HepG2 (cell line): ENCODE measurements around the gene VENTX. TPM values are rescaled to one million over a fixed set of nuclear protein-coding genes. Genes with fewer than 3 reads are reported as not detected.

Source experiments
- AFF4 ChIP-seq: sonication (generic); formaldehyde crosslinking; IDR thresholded peaks from 2 replicates; pipeline ENCODE4 v1.4.0; 2020; ENCODE audit warnings: missing genetic modification reagents
- CBX5 ChIP-seq: sonication (generic); formaldehyde crosslinking; IDR thresholded peaks from 2 replicates; pipeline ENCODE4 v1.4.0; 2020; ENCODE audit warnings: missing genetic modification reagents, borderline replicate concordance
- GRHL1 ChIP-seq: sonication (generic); formaldehyde crosslinking; conservative IDR thresholded peaks from 2 replicates; pipeline ENCODE4 v1.8.0; 2022; ENCODE audit warnings: missing genetic modification reagents
- LRRFIP1 ChIP-seq: sonication (generic); formaldehyde crosslinking; conservative IDR thresholded peaks from 2 replicates; pipeline ENCODE4 v1.4.0; 2020; ENCODE audit warnings: missing genetic modification reagents
- POGK ChIP-seq: sonication (generic); formaldehyde crosslinking; conservative IDR thresholded peaks from 2 replicates; pipeline ENCODE4 v1.8.0; 2022; ENCODE audit warnings: mild to moderate bottlenecking, moderate library complexity, missing genetic modification reagents
- SOX6 ChIP-seq, 2 experiments: fragments of 450-650 bp in 1 of 2; sonication (generic) in 1 of 2; formaldehyde crosslinking in 1 of 2; IDR thresholded peaks; 2 replicates each; pipeline versions ENCODE4 v1.4.0 to v1.6.1; 2017 to 2020; ENCODE audit warnings: antibody characterized with exemption in 1 of 2, mild to moderate bottlenecking in 1 of 2, missing genetic modification reagents in 1 of 2
- TFAP4 ChIP-seq: sonication (generic); IDR thresholded peaks from 2 replicates; pipeline ENCODE4 v1.6.1; 2016; ENCODE audit warnings: low read depth, borderline replicate concordance
- THAP9 ChIP-seq: sonication (generic); formaldehyde crosslinking; IDR thresholded peaks from 2 replicates; pipeline ENCODE4; 2020; ENCODE audit warnings: missing genetic modification reagents, mild to moderate bottlenecking, borderline replicate concordance
- ZBTB21 ChIP-seq: sonication (generic); formaldehyde crosslinking; IDR thresholded peaks from 2 replicates; pipeline ENCODE4 v1.4.0; 2020; ENCODE audit warnings: missing genetic modification reagents
- ZNF800 ChIP-seq: sonication (generic); formaldehyde crosslinking; IDR thresholded peaks from 2 replicates; pipeline ENCODE4 v1.4.0; 2020; ENCODE audit warnings: missing genetic modification reagents
- polyA plus RNA-seq, 8 experiments: library from polyadenylated mRNA; depleted of rRNA in 3 of 8; stranded (reverse) in 7 of 8; unstranded in 1 of 8; fragments of >200 nt; fragmentation: Illumina TruSeq in 4 of 8; extraction: Trizol in 4 of 8; gene quantifications; 2 replicates each; pipeline versions ENCODE4 v1.2.1 to v1.2.3, GENCODE V29; 2011 to 2016; ENCODE audit warnings: low read depth in 4 of 8, missing spikeins in 1 of 8, mixed read lengths in 1 of 8; ENCODE audit not compliant: insufficient read depth in 1 of 8
- total RNA-seq, 5 experiments: library from RNA; depleted of rRNA; stranded (reverse); fragments of >200 nt; fragmentation: Illumina TruSeq; extraction: Trizol; gene quantifications; 2 replicates each; pipeline ENCODE4 v1.2.3, GENCODE V29; 2016; ENCODE audit warnings: low read depth in 1 of 5

The VENTX gene
- total and polyA plus RNA-seq, 2 of the 13 experiments (the other 11 are each of a cell fraction or from before 2014, with no cell fraction given) = not detected

GRCh38 chr10:133278577-133279265 is 41.1 kb downstream of the VENTX start (continued):
- TF ChIP-seq LRRFIP1 (CRISPR knock-in tag) (no peak), POGK (peak; percentile 33; the same call in 1 of the 2 replicates), AFF4 (CRISPR knock-in tag) (no peak), SOX6 (IDR thresholded peaks at IDR 0.05) (no peak), SOX6 (CRISPR knock-in tag; IDR thresholded peaks at IDR 0.05) (no peak), TFAP4 (no peak), GRHL1 (CRISPR knock-in tag) (no peak), THAP9 (CRISPR knock-in tag) (no peak), ZNF800 (no peak), CBX5 (CRISPR knock-in tag) (no peak), ZBTB21 (CRISPR knock-in tag) (no peak)
